Type B pancreatic cell (in vitro differentiated cells): ENCODE results near the gene AMPH. TPM values are rescaled to one million over a fixed set of nuclear protein-coding genes. Genes with fewer than 3 reads are reported as not detected.
"Not testable (repeated sequence)": the region's sequence is repeated elsewhere in the genome, so short reads cannot be mapped to it uniquely, and the experiment has no call there.

Source experiments
- DNase-seq: peaks from one replicate; pipeline ENCODE4 v3.0.0; 2021; ENCODE audit warnings: mixed read lengths; ENCODE audit not compliant: unreplicated experiment; ENCODE audit errors: extremely low spot score
- H3K27ac Mint-ChIP-seq: 2 replicates; pipeline ENCODE4 v1.8.0; 2021; ENCODE audit warnings: mild to moderate bottlenecking, mixed read lengths
- H3K27me3 Mint-ChIP-seq: 2 replicates; pipeline ENCODE4 v1.8.0; 2021; ENCODE audit warnings: mixed read lengths
- H3K36me3 Mint-ChIP-seq: 2 replicates; pipeline ENCODE4 v1.8.0; 2021; ENCODE audit warnings: mixed read lengths
- H3K4me1 Mint-ChIP-seq: one replicate; pipeline ENCODE4 v1.8.0; 2021; ENCODE audit warnings: mixed read lengths; ENCODE audit not compliant: unreplicated experiment
- H3K4me3 Mint-ChIP-seq: 2 replicates; pipeline ENCODE4 v1.8.0; 2021; ENCODE audit warnings: mild to moderate bottlenecking, mixed read lengths
- H3K9me3 Mint-ChIP-seq: 2 replicates; pipeline ENCODE4 v1.8.0; 2021; ENCODE audit warnings: mixed read lengths
- total RNA-seq: library from RNA; stranded (reverse); gene quantifications from 2 replicates; pipeline ENCODE4 v1.2.1, GENCODE V29; 2021; ENCODE audit warnings: low replicate concordance
- TF ChIP-seq, protein P1 (sequence below): fragments of 200-600 bp; sonication (generic); conservative IDR thresholded peaks from 2 replicates; pipeline ENCODE4 v1.5.0; 2021; ENCODE audit warnings: antibody characterized with exemption, mild to moderate bottlenecking

AMPH gene
- total RNA-seq, 1 donor from 2014 or later: 19.9 TPM

DNA sequence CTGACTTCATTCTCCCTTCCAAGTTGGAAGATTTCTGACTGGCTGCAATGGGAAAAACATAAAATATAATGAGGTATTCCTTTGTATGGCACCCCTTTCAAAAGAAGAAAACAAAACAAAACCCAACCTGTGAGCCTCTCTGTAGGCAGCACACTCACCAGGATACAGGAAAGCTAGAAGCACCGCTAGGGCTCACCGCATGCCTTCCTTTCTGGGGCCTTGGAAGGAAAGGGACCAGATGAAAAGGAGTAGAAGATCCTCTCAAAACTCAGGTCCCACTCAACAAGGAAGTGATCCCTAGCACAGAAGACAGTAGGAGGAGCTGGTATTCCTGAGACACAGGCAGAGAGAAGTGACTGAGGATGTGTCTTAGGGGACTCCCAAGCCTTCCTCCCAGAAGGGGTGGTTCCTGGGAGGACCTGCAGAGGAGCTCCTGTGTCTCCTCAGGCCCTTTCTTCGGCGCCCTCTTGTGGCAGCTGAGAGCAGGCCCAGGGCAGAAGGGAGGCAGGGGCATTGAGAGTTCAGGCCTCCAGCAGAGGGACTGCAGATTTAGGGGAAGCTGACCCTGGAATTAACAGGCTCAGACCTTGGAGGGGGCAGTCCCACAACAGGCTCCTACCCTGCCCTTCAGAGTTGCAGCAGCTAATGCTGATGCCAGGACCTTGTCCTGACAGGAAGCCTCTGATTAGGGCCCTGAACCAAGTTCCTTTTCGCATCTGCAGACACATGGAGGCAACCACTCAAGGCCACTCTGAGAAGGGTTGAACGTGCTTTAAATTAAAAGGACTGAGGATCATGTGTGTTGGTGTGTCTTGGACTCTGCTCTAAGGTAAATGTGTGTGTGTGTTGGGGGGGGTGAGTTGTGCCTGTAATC, 285.6 kb downstream of the AMPH start:
- not testable (repeated sequence) for H3K4me3 Mint-ChIP-seq, H3K27ac Mint-ChIP-seq, DNase-seq, H3K27me3 Mint-ChIP-seq, H3K9me3 Mint-ChIP-seq, H3K36me3 Mint-ChIP-seq
- TF ChIP-seq, protein P1, sequence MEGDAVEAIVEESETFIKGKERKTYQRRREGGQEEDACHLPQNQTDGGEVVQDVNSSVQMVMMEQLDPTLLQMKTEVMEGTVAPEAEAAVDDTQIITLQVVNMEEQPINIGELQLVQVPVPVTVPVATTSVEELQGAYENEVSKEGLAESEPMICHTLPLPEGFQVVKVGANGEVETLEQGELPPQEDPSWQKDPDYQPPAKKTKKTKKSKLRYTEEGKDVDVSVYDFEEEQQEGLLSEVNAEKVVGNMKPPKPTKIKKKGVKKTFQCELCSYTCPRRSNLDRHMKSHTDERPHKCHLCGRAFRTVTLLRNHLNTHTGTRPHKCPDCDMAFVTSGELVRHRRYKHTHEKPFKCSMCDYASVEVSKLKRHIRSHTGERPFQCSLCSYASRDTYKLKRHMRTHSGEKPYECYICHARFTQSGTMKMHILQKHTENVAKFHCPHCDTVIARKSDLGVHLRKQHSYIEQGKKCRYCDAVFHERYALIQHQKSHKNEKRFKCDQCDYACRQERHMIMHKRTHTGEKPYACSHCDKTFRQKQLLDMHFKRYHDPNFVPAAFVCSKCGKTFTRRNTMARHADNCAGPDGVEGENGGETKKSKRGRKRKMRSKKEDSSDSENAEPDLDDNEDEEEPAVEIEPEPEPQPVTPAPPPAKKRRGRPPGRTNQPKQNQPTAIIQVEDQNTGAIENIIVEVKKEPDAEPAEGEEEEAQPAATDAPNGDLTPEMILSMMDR: peak; percentile 74
- peaks cover 13% of the 10 kb centered on the region for H3K4me1 Mint-ChIP-seq

DNA sequence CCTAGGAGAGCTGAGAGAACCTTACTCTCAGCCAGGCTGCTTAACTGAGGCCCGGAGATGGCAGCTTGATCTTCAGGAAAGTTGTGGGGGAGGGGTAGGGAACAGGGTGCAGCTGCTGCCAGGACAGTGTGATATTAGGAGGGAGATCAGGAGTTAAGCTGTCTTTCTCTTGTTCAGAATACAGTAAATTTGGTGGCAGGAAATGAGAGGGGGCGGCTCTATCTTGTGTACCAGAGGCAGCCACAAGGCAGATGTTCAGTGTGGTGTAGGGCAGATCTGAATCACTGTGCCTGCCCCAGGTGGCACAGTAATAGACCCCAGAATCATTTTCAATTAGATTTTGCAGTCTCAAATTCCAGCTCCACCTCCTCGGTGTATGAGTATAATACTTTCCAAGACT, 286.4 kb downstream of the AMPH start:
- H3K4me3 Mint-ChIP-seq, H3K36me3 Mint-ChIP-seq, H3K27ac Mint-ChIP-seq, DNase-seq, H3K27me3 Mint-ChIP-seq, H3K9me3 Mint-ChIP-seq: not testable (repeated sequence)
- H3K4me1 Mint-ChIP-seq: peaks cover 13% of the 10 kb centered on the region

DNA sequence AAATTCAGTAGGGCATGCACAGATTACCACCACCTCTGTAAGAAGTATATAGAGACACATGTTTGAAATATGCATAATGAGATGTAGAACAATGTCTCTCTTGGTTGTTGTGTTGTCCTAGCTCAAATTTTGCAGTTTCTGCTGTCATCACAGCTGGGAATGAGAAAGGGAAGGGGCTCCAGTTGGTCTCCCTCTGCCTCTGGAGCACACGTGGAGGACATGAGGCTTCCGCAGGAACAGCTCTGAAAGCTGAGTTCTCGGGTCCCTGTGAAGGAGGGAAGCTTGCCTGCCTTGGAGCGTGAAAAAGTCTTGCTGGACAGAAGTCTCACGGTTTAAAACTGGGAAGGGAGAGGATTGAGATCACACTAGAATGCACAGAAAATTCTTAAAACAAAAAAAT, 289.0 kb downstream of the AMPH start:
- not testable (repeated sequence) for H3K36me3 Mint-ChIP-seq, DNase-seq, H3K27ac Mint-ChIP-seq, H3K4me3 Mint-ChIP-seq, H3K9me3 Mint-ChIP-seq, H3K27me3 Mint-ChIP-seq
- peaks cover 13% of the 10 kb centered on the region for H3K4me1 Mint-ChIP-seq

DNA sequence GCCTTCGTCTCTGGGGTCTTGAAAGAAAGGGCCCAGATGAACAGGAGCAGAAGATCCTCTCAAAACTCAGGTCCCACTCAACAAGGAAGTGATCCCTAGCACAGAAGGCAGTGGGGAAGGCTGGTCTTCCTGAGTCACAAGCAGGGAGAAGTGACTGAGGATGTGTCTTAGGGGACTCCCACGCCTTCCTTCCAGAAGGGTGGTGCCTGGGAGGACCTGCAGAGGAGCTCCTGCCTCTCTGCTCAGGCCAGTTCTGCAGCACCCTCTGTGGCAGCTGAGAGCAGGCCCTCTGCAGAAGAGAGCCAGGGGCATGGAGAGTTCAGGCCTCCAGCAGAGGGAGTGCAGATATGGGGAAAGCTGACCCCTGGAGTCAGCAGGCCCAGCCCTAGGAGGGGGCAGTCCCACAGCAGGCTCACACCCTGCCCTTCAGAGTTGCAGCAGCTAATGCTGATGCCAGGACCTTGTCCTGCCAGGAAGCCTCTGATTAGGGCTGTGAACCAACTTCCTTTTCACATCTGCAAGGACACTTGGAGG, 289.9 kb downstream of the AMPH start:
- DNase-seq, H3K27ac Mint-ChIP-seq, H3K27me3 Mint-ChIP-seq, H3K36me3 Mint-ChIP-seq, H3K9me3 Mint-ChIP-seq, H3K4me3 Mint-ChIP-seq: not testable (repeated sequence)
- TF ChIP-seq, protein P1: peak; percentile 18
- peaks cover 16% of the 10 kb centered on the region for H3K4me1 Mint-ChIP-seq

DNA sequence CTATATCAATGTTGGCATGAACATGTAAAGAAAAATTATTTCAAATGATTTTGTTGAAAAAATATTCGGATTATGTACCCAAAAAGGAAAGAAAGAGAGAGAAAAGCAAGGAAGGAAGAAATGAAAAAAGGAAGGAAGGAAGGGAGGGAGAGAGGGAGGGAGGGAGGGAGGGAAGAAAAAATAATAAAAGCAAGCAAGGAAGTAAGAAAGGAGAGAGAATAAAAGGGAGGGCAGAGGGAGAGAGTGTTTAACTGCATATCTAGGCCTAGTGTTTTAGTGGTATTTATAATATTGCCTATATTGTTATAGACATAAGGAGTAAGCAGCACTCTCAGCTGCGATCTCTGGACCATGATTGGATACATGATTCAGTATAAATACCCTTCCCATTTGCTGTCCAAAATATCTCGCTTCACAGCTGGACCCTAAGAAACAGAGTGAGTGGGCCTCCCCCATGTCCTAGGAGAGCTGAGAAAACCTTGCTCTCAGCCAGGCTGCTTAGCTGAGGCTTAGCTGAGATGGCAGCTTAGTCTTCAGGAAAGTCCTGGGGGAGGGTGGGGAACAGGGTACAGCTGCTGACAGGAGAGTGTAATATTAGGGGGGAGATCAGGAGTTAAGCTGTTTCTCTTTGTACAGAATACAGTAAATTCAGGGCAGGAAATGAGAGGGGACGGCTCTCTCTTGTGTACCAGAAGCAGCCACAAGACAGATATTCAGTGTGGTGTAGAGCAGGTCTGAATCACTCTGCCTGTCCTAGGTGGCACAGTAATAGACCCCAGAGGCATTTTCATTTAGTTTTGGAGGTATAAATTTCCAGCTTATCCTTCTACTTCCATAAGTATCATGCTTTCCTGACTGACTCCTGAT, 291.0 kb downstream of the AMPH start:
- TF ChIP-seq, protein P1: no peak
- Mint-ChIP-seq H3K27me3 (no peaks in the 10 kb centered on the region), H3K36me3 (no peaks in the 10 kb centered on the region), H3K4me1 (peaks cover 24% of the 10 kb centered on the region), H3K4me3 (no peak overlapping the region), H3K9me3 (no peaks in the 10 kb centered on the region), H3K27ac (no peak overlapping the region)
- no peak for DNase-seq

DNA sequence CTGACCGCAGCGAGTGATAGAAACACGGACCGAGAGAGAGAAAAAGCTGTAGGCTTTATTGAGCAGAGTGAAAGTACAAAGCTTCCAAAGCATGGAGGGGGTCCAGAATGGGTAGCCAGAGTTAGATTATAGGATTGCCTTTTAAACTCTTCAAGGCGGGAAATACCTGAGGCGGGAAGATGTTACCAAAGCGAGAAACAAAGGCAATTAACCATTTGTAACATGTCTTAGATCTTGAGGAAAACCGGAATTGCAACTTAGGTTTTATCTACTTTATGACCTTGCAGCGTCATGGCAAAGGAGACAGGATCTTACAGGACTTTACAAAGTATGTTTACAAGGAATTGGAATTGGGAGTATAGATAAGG, 295.0 kb downstream of the AMPH start:
- not testable (repeated sequence) for H3K36me3 Mint-ChIP-seq, DNase-seq, H3K27ac Mint-ChIP-seq, H3K4me3 Mint-ChIP-seq, H3K9me3 Mint-ChIP-seq, H3K27me3 Mint-ChIP-seq
- H3K4me1 Mint-ChIP-seq: peaks cover 30% of the 10 kb centered on the region
